Activated naive CD4-positive, alpha-beta T cell treated with anti-CD3 and anti-CD28 coated beads, Interleukin-2, amount 50 U/mL, for 72 hours (primary cell): Measurements from ENCODE around the gene BLTP2. TPM values are rescaled to one million over a fixed set of nuclear protein-coding genes. Genes with fewer than 3 reads are reported as not detected.

ENCODE experiments used
- total RNA-seq, 2 donors: library from RNA; stranded (reverse); gene quantifications; one replicate each; pipeline ENCODE4 v1.2.3, GENCODE V29; 2022

Gene BLTP2
- total RNA-seq, 2 donors from 2014 or later: 155 to 156 TPM

Other genes with a start within 250 kb of the BLTP2 start
- gene SLC46A1, start 238.9 kb downstream of the BLTP2 start, total RNA-seq: 1 to 10 TPM; 1.8 to 3.6 TPM
- gene SLC13A2, start 171.5 kb downstream of the BLTP2 start, total RNA-seq: not detected
- gene FOXN1, start 138.8 kb downstream of the BLTP2 start, total RNA-seq: not detected
- 10 to 100 TPM; 53.0 to 56.6 TPM for gene UNC119, start 92.5 kb downstream of the BLTP2 start, total RNA-seq
- gene PIGS, start 73.6 kb downstream of the BLTP2 start, total RNA-seq: 10 to 100 TPM; 39.6 to 44.1 TPM
- gene ALDOC, start 68.3 kb downstream of the BLTP2 start, total RNA-seq: 100 to 1,000 TPM in 1 of 2 donors, 10 to 100 TPM in 1; 41.6 to 220 TPM
- 100 to 1,000 TPM; 150 to 326 TPM for gene SPAG5, start 46.1 kb downstream of the BLTP2 start, total RNA-seq
- gene RSKR, start 31.0 kb downstream of the BLTP2 start, total RNA-seq: 10 to 100 TPM; 29.7 to 32.2 TPM
- 10 to 100 TPM; 43.5 to 46.2 TPM for gene SDF2, start 16.7 kb upstream of the BLTP2 start, total RNA-seq
- 10 to 100 TPM; 70.0 to 91.8 TPM for gene SUPT6H, start 17.0 kb upstream of the BLTP2 start, total RNA-seq
- 1 to 10 TPM; 5.7 to 6.4 TPM for gene PROCA1, start 66.7 kb upstream of the BLTP2 start, total RNA-seq
- gene RAB34, start 72.7 kb upstream of the BLTP2 start, total RNA-seq: 10 to 100 TPM; 20.5 to 46.4 TPM
- gene RPL23A, start 74.8 kb upstream of the BLTP2 start, total RNA-seq: 1,000 to 10,000 TPM; 2,221 to 2,736 TPM
- 10 to 100 TPM in 1 of 2 donors, 1 to 10 TPM in 1; 4.4 to 10.2 TPM for gene TLCD1, start 81.1 kb upstream of the BLTP2 start, total RNA-seq
- 1 to 10 TPM; 5.3 to 6.4 TPM for gene NEK8, start 83.6 kb upstream of the BLTP2 start, total RNA-seq
- gene TRAF4, start 98.9 kb upstream of the BLTP2 start, total RNA-seq: 100 to 1,000 TPM in 1 of 2 donors, 10 to 100 TPM in 1; 88.3 to 168 TPM
- gene FAM222B, start 197.6 kb upstream of the BLTP2 start, total RNA-seq: 10 to 100 TPM; 15.1 to 24.9 TPM
- 10 to 100 TPM; 33.9 to 74.1 TPM for gene ERAL1, start 209.9 kb upstream of the BLTP2 start, total RNA-seq